ENCODE results near the gene TMIE. TPM values are rescaled to one million over a fixed set of nuclear protein-coding genes. Genes with fewer than 3 reads are reported as not detected.

Gene TMIE
- total and polyA plus RNA-seq, 9 of the 15 experiments (the other 6 are each of a cell fraction or from before 2014, with no cell fraction given): not detected

DNA sequence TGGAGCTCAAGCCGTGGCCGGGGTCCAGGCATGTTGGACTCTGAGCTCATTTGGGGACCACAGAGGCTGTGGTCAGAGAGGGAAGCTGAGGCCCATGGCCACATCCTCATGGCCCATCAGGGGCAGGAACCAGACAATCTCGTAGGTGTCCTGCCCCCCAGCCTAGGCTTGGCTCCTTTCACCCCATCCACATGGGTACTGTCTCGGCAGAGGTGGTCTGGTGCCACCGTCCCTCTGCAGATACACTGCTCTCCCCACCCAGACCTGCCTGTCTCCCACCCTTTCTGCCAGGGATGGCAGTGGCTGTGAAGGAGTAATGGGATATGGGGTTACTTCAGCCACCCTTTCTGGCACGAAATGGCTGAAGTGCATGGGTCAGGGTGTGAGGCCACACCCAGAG, 8.5 kb downstream of the TMIE start (continued):
- TF ChIP-seq E4F1 (CRISPR knock-in tag; IDR thresholded peaks at IDR 0.05; ENCODE audit: borderline replicate concordance) (no peak), POLR3G (IDR thresholded peaks at IDR 0.05; ENCODE audit: extremely low read depth, insufficient read length, insufficient replicate concordance) (no peak), TAF1 (IDR thresholded peaks at IDR 0.05; ENCODE audit: control insufficient read depth, extremely low read depth, insufficient read depth, low read length, severe bottlenecking) (no peak), ZNF41 (CRISPR knock-in tag; conservative IDR thresholded peaks at IDR 0.05) (no peak), CCNT2 (IDR thresholded peaks at IDR 0.05; ENCODE audit: borderline replicate concordance, extremely low read depth, insufficient read length, low read depth, low read length) (no peak), ZNF696 (CRISPR knock-in tag; conservative IDR thresholded peaks at IDR 0.05) (no peak)
- TF ChIP-seq, protein P1, sequence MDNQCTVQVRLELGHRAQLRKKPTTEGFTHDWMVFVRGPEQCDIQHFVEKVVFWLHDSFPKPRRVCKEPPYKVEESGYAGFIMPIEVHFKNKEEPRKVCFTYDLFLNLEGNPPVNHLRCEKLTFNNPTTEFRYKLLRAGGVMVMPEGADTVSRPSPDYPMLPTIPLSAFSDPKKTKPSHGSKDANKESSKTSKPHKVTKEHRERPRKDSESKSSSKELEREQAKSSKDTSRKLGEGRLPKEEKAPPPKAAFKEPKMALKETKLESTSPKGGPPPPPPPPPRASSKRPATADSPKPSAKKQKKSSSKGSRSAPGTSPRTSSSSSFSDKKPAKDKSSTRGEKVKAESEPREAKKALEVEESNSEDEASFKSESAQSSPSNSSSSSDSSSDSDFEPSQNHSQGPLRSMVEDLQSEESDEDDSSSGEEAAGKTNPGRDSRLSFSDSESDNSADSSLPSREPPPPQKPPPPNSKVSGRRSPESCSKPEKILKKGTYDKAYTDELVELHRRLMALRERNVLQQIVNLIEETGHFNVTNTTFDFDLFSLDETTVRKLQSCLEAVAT (IDR thresholded peaks at IDR 0.05): no peak
- TF ChIP-seq, protein P2, sequence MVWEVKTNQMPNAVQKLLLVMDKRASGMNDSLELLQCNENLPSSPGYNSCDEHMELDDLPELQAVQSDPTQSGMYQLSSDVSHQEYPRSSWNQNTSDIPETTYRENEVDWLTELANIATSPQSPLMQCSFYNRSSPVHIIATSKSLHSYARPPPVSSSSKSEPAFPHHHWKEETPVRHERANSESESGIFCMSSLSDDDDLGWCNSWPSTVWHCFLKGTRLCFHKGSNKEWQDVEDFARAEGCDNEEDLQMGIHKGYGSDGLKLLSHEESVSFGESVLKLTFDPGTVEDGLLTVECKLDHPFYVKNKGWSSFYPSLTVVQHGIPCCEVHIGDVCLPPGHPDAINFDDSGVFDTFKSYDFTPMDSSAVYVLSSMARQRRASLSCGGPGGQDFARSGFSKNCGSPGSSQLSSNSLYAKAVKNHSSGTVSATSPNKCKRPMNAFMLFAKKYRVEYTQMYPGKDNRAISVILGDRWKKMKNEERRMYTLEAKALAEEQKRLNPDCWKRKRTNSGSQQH (CRISPR knock-in tag; IDR thresholded peaks at IDR 0.05): no peak

Measured in K562 (cell line).